Parathyroid adenoma (tissue), 2 donors: ENCODE data around the gene LIN37.

Experiments used
- H2AFZ ChIP-seq: fragments of 300-600 bp; sonication (generic); one replicate; pipeline ENCODE4 v1.7.0; 2017; ENCODE audit warnings: antibody characterized with exemption, mild to moderate bottlenecking
- H3K27ac ChIP-seq: fragments of 300-600 bp; sonication (generic); one replicate; pipeline ENCODE4 v1.7.0; 2017
- H3K27me3 ChIP-seq: fragments of 300-600 bp; sonication (generic); one replicate; pipeline ENCODE4 v1.7.0; 2017; ENCODE audit warnings: low read length; ENCODE audit not compliant: control insufficient read depth, insufficient read depth
- H3K36me3 ChIP-seq: fragments of 300-600 bp; sonication (generic); one replicate; pipeline ENCODE4 v1.7.0; 2017; ENCODE audit warnings: low read length; ENCODE audit not compliant: control insufficient read depth, insufficient read depth
- H3K4me1 ChIP-seq: fragments of 300-600 bp; sonication (generic); one replicate; pipeline ENCODE4 v1.7.0; 2017; ENCODE audit warnings: control low read depth
- H3K4me2 ChIP-seq: fragments of 300-600 bp; sonication (generic); one replicate; pipeline ENCODE4 v1.7.0; 2017; ENCODE audit warnings: low read length
- H3K4me3 ChIP-seq: fragments of 300-600 bp; sonication (generic); one replicate; pipeline ENCODE4 v1.7.0; 2017; ENCODE audit warnings: low read depth, low read length
- H3K79me2 ChIP-seq: fragments of 300-600 bp; sonication (generic); one replicate; pipeline ENCODE4 v1.7.0; 2017; ENCODE audit warnings: control low read depth
- H3K9ac ChIP-seq: fragments of 300-600 bp; sonication (generic); one replicate; pipeline ENCODE4 v1.7.0; 2017; ENCODE audit warnings: mild to moderate bottlenecking
- H3K9me3 ChIP-seq: fragments of 300-600 bp; sonication (generic); one replicate; pipeline ENCODE4 v1.7.0; 2017; ENCODE audit warnings: low read length; ENCODE audit not compliant: control insufficient read depth
- TF ChIP-seq, protein P1 (sequence below): fragments of 300-600 bp; sonication (generic); IDR thresholded peaks from one replicate; pipeline ENCODE4 v1.7.0; 2017; ENCODE audit warnings: antibody characterized with exemption, mild to moderate bottlenecking
- donor health status: primary hyperparathyroidism.

LIN37 gene

DNA sequence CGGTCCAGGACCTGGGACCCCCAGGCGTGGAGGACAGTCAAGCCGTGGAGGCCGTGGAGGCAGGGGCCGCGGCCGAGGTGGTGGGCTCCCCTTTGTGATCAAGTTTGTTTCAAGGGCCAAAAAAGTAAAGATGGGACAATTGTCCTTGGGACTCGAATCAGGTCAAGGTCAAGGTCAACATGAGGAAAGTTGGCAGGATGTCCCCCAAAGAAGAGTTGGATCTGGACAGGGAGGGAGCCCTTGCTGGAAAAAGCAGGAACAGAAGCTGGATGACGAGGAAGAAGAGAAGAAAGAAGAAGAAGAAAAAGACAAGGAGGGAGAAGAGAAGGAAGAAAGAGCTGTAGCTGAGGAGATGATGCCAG, 28.2 kb upstream of the LIN37 start:
- peaks cover 7% of the 10 kb centered on the region for H3K4me1 ChIP-seq
- no peaks in the 10 kb centered on the region for H3K27me3 ChIP-seq
- no peak overlapping the region for H3K4me3 ChIP-seq
- TF ChIP-seq, protein P1, sequence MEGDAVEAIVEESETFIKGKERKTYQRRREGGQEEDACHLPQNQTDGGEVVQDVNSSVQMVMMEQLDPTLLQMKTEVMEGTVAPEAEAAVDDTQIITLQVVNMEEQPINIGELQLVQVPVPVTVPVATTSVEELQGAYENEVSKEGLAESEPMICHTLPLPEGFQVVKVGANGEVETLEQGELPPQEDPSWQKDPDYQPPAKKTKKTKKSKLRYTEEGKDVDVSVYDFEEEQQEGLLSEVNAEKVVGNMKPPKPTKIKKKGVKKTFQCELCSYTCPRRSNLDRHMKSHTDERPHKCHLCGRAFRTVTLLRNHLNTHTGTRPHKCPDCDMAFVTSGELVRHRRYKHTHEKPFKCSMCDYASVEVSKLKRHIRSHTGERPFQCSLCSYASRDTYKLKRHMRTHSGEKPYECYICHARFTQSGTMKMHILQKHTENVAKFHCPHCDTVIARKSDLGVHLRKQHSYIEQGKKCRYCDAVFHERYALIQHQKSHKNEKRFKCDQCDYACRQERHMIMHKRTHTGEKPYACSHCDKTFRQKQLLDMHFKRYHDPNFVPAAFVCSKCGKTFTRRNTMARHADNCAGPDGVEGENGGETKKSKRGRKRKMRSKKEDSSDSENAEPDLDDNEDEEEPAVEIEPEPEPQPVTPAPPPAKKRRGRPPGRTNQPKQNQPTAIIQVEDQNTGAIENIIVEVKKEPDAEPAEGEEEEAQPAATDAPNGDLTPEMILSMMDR = no peak
- H3K9ac ChIP-seq = no peak overlapping the region
- no peak overlapping the region for H3K4me2 ChIP-seq
- H3K9me3 ChIP-seq = no peaks in the 10 kb centered on the region
- peaks cover 38% of the 10 kb centered on the region for H3K79me2 ChIP-seq
- no peak overlapping the region for H2AFZ ChIP-seq
- no peaks in the 10 kb centered on the region for H3K36me3 ChIP-seq
- H3K27ac ChIP-seq = no peak overlapping the region

DNA sequence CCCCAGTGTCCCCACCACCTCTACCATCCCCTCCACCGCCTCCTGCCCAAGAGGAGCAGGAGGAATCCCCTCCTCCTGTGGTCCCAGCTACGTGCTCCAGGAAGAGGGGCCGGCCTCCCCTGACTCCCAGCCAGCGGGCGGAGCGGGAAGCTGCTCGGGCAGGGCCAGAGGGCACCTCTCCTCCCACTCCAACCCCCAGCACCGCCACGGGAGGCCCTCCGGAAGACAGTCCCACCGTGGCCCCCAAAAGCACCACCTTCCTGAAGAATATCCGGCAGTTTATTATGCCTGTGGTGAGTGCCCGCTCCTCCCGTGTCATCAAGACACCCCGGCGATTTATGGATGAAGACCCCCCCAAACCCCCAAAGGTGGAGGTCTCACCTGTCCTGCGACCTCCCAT, 27.7 kb upstream of the LIN37 start:
- Histone ChIP-seq H3K27ac (no peak overlapping the region), H3K36me3 (no peaks in the 10 kb centered on the region), H3K9ac (no peak overlapping the region), H3K79me2 (peaks cover 40% of the 10 kb centered on the region), H3K4me2 (no peak overlapping the region), H3K27me3 (no peaks in the 10 kb centered on the region), H3K4me1 (peaks cover 4% of the 10 kb centered on the region), H2AFZ (no peak overlapping the region), H3K4me3 (no peak overlapping the region), H3K9me3 (no peaks in the 10 kb centered on the region)
- TF ChIP-seq, protein P1 = no peak

DNA sequence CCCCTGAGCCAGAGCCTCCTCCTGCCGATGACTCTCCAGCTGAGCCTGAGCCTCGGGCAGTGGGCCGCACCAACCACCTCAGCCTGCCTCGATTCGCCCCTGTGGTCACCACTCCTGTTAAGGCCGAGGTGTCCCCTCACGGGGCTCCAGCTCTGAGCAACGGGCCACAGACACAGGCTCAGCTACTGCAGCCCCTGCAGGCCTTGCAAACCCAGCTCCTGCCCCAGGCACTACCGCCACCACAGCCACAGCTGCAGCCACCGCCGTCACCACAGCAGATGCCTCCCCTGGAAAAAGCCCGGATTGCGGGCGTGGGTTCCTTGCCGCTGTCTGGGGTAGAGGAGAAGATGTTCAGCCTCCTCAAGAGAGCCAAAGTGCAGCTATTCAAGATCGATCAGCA, 27.0 kb upstream of the LIN37 start:
- Histone ChIP-seq H3K9me3 (no peaks in the 10 kb centered on the region), H3K36me3 (no peaks in the 10 kb centered on the region), H3K27me3 (no peaks in the 10 kb centered on the region), H3K27ac (no peak overlapping the region), H2AFZ (no peak overlapping the region), H3K4me2 (no peak overlapping the region), H3K4me3 (no peak overlapping the region), H3K79me2 (peaks cover 40% of the 10 kb centered on the region), H3K9ac (no peak overlapping the region), H3K4me1 (no peaks in the 10 kb centered on the region)
- TF ChIP-seq, protein P1 = no peak

DNA sequence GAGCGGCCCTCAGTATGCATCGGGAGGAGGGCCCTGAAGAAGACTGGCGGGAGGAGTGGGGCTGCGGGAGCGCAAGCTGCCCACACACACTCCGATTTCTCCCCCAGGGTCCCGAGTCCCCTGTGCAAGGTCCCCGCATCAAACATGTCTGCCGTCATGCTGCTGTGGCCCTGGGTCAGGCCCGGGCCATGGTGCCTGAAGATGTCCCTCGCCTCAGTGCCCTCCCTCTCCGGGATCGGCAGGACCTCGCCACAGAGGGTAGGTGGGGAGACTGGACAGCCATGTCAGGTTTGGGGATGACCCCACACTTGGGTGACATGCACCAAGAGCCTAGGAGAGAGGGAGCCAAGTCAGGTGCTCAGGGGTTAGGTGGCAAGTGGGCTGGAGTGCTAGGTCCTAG, 25.9 kb upstream of the LIN37 start:
- no peaks in the 10 kb centered on the region for H3K27me3 ChIP-seq
- H3K9me3 ChIP-seq = no peaks in the 10 kb centered on the region
- H3K4me1 ChIP-seq = no peaks in the 10 kb centered on the region
- H3K4me3 ChIP-seq = no peak overlapping the region
- no peak overlapping the region for H3K27ac ChIP-seq
- H3K4me2 ChIP-seq = no peak overlapping the region
- TF ChIP-seq, protein P1 = no peak
- no peaks in the 10 kb centered on the region for H3K36me3 ChIP-seq
- H3K9ac ChIP-seq = no peak overlapping the region
- peaks cover 40% of the 10 kb centered on the region for H3K79me2 ChIP-seq
- H2AFZ ChIP-seq = no peak overlapping the region

DNA sequence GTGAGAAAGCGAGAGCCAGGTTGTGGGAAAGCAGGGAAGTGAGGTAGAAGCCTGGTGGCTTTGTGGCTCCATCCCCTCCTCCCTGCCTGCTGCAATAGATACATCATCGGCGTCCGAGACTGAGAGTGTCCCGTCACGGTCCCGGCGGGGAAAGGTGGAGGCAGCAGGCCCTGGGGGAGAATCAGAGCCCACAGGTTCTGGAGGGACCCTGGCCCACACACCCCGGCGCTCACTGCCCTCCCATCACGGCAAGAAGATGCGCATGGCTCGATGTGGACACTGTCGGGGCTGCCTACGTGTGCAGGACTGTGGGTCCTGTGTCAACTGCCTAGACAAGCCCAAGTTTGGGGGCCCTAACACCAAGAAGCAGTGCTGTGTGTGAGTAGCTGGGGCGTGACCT, 25.5 kb upstream of the LIN37 start:
- no peak overlapping the region for H3K27ac ChIP-seq
- no peak overlapping the region for H3K4me3 ChIP-seq
- H3K27me3 ChIP-seq = no peaks in the 10 kb centered on the region
- H3K9ac ChIP-seq = no peak overlapping the region
- TF ChIP-seq, protein P1 = no peak
- H3K4me2 ChIP-seq = no peak overlapping the region
- H3K79me2 ChIP-seq = peaks cover 40% of the 10 kb centered on the region
- H2AFZ ChIP-seq = no peak overlapping the region
- no peaks in the 10 kb centered on the region for H3K9me3 ChIP-seq
- no peaks in the 10 kb centered on the region for H3K36me3 ChIP-seq
- no peaks in the 10 kb centered on the region for H3K4me1 ChIP-seq
